Spinal cord (tissue), 10 donors: ENCODE data around the gene TPTE. TPM values are rescaled to one million over a fixed set of nuclear protein-coding genes. Genes with fewer than 3 reads are reported as not detected.
"Not testable (repeated sequence)": the region's sequence is repeated elsewhere in the genome, so short reads cannot be mapped to it uniquely, and the experiment has no call there.

Experiments
- DNase-seq, 6 donors: peaks; one replicate each; pipeline versions ENCODE4 v3.0.0 to v3.0.0-alpha.2; 2013 to 2015; ENCODE audit warnings: low spot score in 6 of 6, low read depth in 4 of 6
- H3K27ac ChIP-seq: one replicate; pipeline ENCODE4 v1.5.1; 2013; ENCODE audit warnings: low read depth, low read length, control low read depth
- H3K27me3 ChIP-seq: one replicate; pipeline ENCODE4 v1.6.1; 2013; ENCODE audit warnings: low read length; ENCODE audit not compliant: control insufficient read depth, insufficient read depth
- H3K36me3 ChIP-seq: one replicate; pipeline ENCODE4 v1.6.1; 2013; ENCODE audit warnings: low read length; ENCODE audit not compliant: control insufficient read depth, insufficient read depth
- H3K4me1 ChIP-seq: one replicate; pipeline ENCODE4 v1.6.1; 2013; ENCODE audit warnings: low read length; ENCODE audit not compliant: control insufficient read depth, insufficient read depth
- H3K4me3 ChIP-seq: one replicate; pipeline ENCODE4 v1.5.1; 2013; ENCODE audit warnings: low read depth, low read length, control low read depth
- H3K9me3 ChIP-seq: one replicate; pipeline ENCODE4 v1.6.1; 2013; ENCODE audit warnings: low read length; ENCODE audit not compliant: control insufficient read depth, insufficient read depth
- WGBS: methylation state at CpG from one replicate; pipeline ENCODE4 v1.1.5; 2013; ENCODE audit warnings: missing lambda C conversion rate; ENCODE audit not compliant: insufficient coverage; 5-methylcytosine and 5-hydroxymethylcytosine counted together
- polyA plus RNA-seq, 2 donors: library from polyadenylated mRNA; unstranded; fragments of 120-200 nt; gene quantifications; one replicate each; pipeline ENCODE4 v1.2.1, GENCODE V29; 2013; ENCODE audit not compliant: insufficient read length in 2 of 2
- total RNA-seq, 2 donors: library from RNA; depleted of rRNA in 1 of 2; stranded (reverse); fragments of 120-200 nt in 1 of 2; fragments of >200 nt in 1 of 2; gene quantifications; one replicate each; pipeline versions ENCODE4 v1.2.3 to v1.2.4, GENCODE V29; 2013 to 2014
- donor health status: healthy.

TPTE gene
- total and polyA plus RNA-seq, 4 donors = 0.16 TPM; not detected in 3

GRCh38 chr21:10614285-10614684, 92.9 kb downstream of the TPTE start:
- H3K4me1 ChIP-seq, H3K27me3 ChIP-seq, H3K36me3 ChIP-seq, H3K27ac ChIP-seq, H3K9me3 ChIP-seq, DNase-seq, H3K4me3 ChIP-seq: not testable (repeated sequence)
- WGBS = 82% methylated on average over 4 of the region's 6 CpGs

GRCh38 chr21:10616061-10616460, 94.7 kb downstream of the TPTE start:
- not testable (repeated sequence) for H3K9me3 ChIP-seq, DNase-seq, H3K36me3 ChIP-seq, H3K27ac ChIP-seq, H3K4me3 ChIP-seq, H3K4me1 ChIP-seq, H3K27me3 ChIP-seq
- 66% methylated on average over 3 of the region's 3 CpGs for WGBS

DNA sequence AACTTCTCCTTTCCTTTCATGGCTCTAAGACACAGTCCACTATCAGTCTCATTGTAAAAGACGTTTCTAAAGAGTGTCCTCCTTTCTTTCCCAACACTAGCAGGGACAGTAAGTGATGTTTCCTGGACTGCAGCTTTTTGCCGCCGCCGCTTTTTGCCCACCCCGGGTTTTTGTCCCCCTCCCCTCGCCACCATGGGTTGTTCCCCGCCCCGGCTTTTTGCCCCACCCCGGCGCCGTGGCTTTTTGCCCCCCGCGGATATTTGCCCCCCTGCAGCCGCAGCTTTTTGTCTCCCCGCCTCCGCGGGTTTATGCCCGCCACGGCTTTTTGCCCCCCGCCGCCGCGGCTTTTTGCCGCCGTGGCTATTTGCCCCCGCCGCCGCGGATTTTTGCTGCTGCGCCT, 95.2 kb downstream of the TPTE start:
- Histone ChIP-seq H3K27ac (no peak overlapping the region), H3K4me1 (no peaks in the 10 kb centered on the region), H3K4me3 (no peak overlapping the region), H3K9me3 (peaks cover 2% of the 10 kb centered on the region), H3K27me3 (no peaks in the 10 kb centered on the region), H3K36me3 (no peaks in the 10 kb centered on the region)
- 67% methylated on average over 17 of the region's 30 CpGs for WGBS
- no peak for DNase-seq

- not testable (repeated sequence) for H3K36me3 ChIP-seq, DNase-seq, H3K9me3 ChIP-seq, H3K4me3 ChIP-seq, H3K27me3 ChIP-seq, H3K27ac ChIP-seq, H3K4me1 ChIP-seq
- 57% methylated on average over 3 of the region's 3 CpGs for WGBS
Observed at GRCh38 chr21:10617133-10617752, 95.9 kb downstream of the TPTE start.

DNA sequence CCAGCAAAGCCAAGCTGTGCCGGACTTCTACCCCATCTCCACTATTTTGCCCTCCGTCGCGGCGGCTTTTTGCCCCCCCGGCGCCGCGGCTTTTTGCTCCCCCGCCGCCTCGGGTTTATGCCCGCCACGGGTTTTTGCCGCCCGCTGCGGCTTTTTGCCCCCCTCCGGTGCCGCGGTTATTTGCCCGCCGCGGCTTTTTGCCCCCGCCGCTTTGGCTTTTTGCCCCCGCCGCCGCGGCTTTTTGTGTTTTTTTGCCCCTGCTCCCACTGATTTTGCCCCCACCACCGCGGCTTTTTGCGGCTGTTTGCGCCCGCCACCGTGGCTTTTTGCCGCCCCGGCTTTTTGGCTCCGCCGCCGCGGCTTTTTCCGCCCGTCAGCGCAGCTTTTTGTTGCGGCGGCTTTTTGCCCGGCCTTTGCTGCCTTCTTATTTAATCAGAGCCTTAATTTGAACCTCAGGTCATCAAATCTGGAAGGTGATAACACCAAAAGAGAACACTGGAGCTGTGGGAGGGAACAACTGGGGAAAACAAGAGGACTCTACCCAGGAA, 106.0 kb downstream of the TPTE start:
- H3K36me3 ChIP-seq = no peaks in the 10 kb centered on the region
- no peaks in the 10 kb centered on the region for H3K4me1 ChIP-seq
- WGBS = 52% methylated on average over 46 of the region's 47 CpGs
- peaks cover 2% of the 10 kb centered on the region for H3K9me3 ChIP-seq
- no peak for DNase-seq
- H3K4me3 ChIP-seq = no peak overlapping the region
- no peaks in the 10 kb centered on the region for H3K27me3 ChIP-seq
- H3K27ac ChIP-seq = no peak overlapping the region

- not testable (repeated sequence) for H3K4me1 ChIP-seq, H3K9me3 ChIP-seq, H3K36me3 ChIP-seq, H3K4me3 ChIP-seq, DNase-seq, H3K27ac ChIP-seq, H3K27me3 ChIP-seq
- WGBS = no CpG with 5 or more reads among the region's 3 CpGs
Observed at GRCh38 chr21:10629239-10629638, 107.9 kb downstream of the TPTE start.

- DNase-seq, H3K9me3 ChIP-seq, H3K36me3 ChIP-seq, H3K27ac ChIP-seq, H3K4me1 ChIP-seq, H3K27me3 ChIP-seq, H3K4me3 ChIP-seq: not testable (repeated sequence)
- 64% methylated on average over 6 of the region's 6 CpGs for WGBS
Observed at GRCh38 chr21:10630829-10631228, 109.4 kb downstream of the TPTE start.

- 42% methylated on average over 5 of the region's 5 CpGs for WGBS
- DNase-seq, H3K4me1 ChIP-seq, H3K27me3 ChIP-seq, H3K36me3 ChIP-seq, H3K27ac ChIP-seq, H3K9me3 ChIP-seq, H3K4me3 ChIP-seq: not testable (repeated sequence)
Observed at GRCh38 chr21:10631316-10631715, 109.9 kb downstream of the TPTE start.

- not testable (repeated sequence) for DNase-seq, H3K27me3 ChIP-seq, H3K27ac ChIP-seq, H3K9me3 ChIP-seq, H3K4me3 ChIP-seq, H3K4me1 ChIP-seq, H3K36me3 ChIP-seq
- WGBS = 62% methylated on average over 7 of the region's 9 CpGs
Observed at GRCh38 chr21:10638144-10638543, 116.8 kb downstream of the TPTE start.

GRCh38 chr21:10639123-10639522, 117.7 kb downstream of the TPTE start:
- no peaks in the 10 kb centered on the region for H3K36me3 ChIP-seq
- 45% methylated on average over 4 of the region's 4 CpGs for WGBS
- peaks cover 2% of the 10 kb centered on the region for H3K9me3 ChIP-seq
- no peaks in the 10 kb centered on the region for H3K27me3 ChIP-seq
- no peak for DNase-seq
- H3K4me1 ChIP-seq = no peaks in the 10 kb centered on the region
- H3K4me3 ChIP-seq = no peak overlapping the region
- H3K27ac ChIP-seq = no peak overlapping the region
